Measurements from ENCODE around the gene ZFPL1.

ZFPL1 gene

DNA sequence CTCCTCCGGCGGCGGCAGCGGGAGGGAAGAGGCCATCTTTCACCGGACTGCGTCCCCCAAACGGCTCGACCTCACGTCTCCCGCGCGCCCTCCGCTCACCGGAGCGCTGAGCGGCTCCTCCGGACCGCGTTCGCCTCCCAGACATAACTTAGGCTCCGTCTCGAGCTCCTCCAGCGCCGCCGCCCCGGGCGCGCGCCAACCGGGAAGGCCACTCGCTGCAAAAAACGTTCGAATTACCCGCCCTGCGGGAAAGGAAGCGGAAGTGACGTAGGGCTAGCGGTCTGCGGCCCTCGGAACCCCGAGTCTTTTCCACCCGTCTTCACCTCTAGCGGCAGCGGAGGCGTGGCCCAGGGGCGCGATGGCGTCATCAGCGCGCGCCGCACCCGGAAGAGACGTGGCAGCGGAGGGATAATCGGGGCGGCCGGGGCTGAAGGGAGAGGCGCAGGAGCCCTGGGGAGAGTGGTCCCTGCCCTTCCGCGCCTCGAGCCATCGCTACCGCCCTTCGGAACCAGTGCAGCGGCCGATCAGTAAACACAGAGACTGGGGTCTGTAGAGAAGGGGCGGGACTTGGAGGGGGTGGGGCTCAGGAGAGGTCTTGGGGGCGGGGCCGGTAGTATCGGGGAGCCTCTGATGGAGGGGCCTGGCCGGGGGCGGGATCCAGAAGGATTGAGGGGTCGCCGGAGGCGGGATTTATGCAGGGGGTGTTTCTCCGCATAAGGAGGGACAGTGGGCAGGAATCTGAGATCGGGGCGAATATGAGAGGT, at the start of gene ZFPL1, which contains the start of gene CDCA5:
ZFPL1 (plus strand) TSS at position 389 of the 764 bp plus-strand sequence. CDS start 477 bp downstream, outside the sequence.
CDCA5 (minus strand) TSS at position 207 of the 764 bp plus-strand sequence; CDS start at position 145, 62 bp downstream.
- peak; percentile 95 for DNase-seq

DNA sequence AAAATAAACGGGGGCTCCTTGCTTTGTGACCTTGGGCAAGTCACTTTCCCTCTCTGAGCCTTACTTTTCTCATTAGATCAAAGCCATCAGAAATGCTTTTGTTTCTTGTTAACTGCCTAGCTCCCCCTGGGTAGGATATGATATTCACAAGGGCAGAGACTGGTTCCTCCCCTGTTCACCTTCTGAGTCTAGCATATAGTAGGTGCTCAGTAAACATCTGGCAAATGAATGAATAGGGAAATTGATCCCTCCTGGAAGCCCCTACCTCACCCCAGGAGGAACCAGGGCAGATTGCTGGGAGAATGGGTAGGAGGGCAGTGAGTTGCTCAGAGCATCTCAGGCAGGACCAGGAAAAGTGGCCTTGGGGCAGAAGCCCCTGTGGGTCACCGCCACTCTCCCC, 49.6 kb upstream of the ZFPL1 start:
- no peak for DNase-seq

DNA sequence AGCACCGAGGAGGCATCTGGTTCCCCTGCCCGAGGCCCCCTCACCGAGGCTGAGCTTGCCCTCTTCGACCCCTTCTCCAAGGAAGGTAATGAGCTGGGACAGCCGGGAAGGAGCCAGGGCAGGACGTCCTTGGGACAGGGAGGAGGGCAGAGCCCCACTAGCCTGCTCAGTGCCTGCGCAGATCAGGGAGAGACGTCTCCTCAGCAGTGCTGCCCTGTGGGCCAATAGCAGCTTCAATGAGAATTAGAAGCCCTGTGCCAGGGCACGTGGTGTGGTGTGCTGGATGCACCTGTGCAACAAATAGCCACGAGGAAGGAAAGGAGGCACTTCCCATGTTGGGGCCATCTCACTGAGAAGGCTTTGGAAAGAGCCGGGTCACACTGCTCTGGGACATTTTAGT, 48.4 kb upstream of the ZFPL1 start:
- no peak for DNase-seq

- no peak for DNase-seq
Measured at GRCh38 chr11:65036931-65037330, 47.1 kb upstream of the ZFPL1 start.

DNA sequence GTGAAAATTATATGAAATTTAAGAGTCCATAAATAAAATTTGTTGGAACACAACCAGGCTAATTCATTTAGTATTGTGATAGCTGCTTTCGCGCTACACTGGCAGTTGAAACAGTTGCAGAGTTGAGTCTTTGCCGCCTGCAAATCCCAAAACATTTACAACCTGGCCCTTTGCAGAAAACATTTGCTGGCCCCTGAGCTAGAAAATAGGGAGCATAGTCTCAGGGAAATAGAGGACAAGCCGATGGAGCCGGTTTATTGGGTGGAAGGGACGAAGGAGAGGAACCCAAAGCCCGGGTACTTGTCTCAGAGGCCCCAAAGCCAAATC, 43.5 kb upstream of the ZFPL1 start:
- no peak for DNase-seq

DNA sequence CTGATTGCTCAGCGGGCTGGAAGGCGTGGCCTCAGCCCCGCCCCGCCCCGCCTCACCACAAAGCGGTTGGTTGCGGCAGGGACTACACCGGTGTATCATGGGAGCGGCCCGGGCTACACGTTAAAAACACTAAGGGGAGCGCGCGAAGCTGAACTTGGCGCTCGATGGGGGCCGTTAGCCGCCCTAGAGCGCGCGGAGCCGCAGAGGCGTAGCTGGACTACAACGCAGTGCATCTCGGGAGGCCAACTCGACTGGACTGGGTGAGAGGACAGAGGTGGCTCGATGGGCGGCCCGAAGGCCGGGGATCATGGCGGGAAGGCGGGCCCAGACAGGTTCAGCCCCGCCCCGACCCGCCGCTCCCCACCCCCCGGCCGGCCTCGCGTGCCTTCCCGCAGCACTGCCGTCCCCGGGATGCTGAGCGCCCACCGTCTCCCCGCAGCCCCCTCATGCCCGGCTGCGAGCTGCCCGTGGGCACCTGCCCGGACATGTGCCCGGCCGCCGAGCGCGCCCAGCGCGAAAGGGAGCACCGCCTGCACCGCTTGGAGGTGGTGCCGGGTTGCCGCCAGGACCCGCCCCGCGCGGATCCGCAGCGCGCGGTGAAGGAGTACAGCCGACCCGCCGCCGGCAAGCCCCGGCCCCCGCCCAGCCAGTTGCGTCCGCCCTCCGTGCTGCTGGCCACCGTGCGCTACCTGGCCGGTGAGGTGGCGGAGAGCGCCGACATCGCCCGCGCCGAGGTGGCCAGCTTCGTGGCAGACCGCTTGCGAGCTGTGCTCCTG, 43.0 kb upstream of the ZFPL1 start, which contains the start of gene SAC3D1:
SAC3D1 (plus strand) TSS at position 364 of the 776 bp plus-strand sequence; CDS start at position 447, 83 bp downstream.
- DNase-seq: peak; percentile 86

DNA sequence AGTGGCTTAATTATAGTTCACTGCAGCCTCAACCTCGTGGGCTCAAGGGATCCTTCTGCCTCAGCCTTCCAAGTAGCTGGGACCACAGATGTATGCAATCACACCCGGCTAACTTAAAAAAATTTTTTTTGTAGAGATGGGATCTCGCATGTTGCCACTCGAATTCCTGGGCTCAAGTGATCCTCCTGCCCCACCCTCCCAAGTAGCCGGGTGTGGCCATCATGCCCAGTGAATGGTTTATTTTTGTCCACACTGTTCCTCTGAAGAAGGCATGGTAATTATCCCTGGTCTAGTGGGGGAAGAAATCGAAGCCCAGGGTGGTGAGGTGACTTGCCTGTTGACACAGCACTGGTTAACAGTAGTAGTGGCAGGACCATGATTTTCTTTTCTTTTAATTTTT, 41.1 kb upstream of the ZFPL1 start:
- no peak for DNase-seq

DNA sequence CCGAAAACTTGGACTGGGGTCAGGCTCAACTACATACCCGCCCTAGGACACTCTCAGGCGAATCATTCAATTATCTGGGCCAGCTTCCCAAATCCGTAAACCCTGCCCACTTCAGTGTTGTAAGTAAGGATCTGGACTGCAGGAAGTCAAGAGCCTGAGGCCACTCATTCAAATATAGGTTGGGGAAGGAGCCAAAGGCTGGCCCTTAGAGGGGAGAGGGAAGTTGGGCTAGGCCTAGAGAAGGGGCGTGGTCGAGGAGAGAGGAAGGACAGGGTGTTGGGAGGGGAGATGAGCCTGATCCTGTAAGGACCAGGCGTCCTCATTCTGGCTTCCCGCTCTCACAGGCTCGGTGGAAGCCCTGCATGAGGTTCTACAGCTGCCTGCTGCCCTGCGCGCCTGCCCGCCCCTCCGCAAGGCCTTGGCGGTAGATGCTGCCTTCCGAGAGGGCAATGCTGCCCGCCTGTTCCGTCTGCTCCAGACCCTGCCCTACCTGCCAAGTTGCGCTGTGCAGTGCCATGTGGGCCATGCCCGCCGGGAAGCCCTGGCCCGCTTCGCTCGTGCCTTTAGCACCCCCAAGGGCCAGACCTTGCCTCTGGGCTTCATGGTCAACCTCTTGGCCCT, 40.0 kb upstream of the ZFPL1 start:
- DNase-seq: no peak

DNA sequence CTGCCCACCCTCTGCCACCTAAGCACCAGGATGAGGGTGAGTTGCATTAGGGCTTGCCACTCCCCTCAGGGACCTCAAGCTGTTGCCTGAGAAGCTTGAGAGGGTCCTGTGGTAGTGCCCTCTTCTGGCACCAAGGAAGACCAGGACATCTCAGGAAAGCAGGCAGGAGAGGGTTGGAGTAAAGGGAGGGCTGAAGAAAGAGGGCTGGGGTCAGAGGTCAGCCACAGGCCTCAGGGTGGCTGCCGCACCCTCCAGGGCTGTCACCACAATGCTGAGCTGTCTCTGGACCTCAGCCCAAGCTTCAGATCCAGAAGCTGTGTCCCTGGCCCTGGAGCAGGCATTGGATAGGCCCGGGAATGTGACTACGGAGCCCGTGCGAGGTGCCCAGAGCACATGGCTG, 39.0 kb upstream of the ZFPL1 start:
- no peak for DNase-seq

DNA sequence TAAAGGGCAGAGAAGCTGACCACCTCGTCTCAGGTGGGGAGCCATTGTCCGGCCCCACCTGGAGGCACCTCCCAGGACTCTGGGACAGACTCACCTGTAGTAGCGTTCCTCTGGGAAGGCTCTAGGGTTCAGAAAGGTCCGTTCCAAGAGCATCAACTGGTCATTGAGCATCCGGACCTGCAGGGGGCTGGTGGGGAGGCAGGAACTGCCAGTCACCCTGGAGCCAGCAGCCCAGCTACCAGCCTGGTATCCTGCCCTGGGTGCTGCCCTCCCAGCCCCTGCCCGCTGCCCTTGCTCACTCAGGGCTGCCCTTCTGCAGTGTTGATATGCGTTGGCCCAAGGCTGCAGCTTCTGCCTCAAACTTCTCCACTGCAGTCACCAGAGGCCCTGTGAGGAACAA, 38.3 kb upstream of the ZFPL1 start:
- no peak for DNase-seq

GRCh38 chr11:65047581-65048422, 36.2 kb upstream of the ZFPL1 start:
- DNase-seq: peak; percentile 34

DNA sequence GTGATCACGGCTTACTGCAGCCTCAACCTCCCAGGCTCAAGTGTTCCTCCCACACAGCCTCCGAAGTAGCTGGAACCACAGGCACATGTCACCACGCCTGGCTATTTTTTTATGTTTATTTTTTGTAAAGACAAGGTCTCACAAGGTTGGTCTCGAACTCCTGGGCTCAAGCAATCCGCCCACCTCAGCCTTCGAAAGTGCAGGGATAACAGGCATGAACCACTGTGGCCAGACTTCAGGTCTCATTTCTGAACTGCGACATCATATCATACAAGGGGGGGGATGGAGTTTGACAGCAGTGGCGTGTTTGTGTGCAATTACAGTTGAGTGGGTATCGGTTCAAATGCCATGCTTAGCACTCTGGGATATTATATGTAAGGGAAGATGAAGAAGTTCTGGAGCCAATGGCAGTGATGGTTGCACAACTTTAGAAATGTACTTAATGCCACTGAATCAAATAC, 32.6 kb upstream of the ZFPL1 start:
- no peak for DNase-seq

DNA sequence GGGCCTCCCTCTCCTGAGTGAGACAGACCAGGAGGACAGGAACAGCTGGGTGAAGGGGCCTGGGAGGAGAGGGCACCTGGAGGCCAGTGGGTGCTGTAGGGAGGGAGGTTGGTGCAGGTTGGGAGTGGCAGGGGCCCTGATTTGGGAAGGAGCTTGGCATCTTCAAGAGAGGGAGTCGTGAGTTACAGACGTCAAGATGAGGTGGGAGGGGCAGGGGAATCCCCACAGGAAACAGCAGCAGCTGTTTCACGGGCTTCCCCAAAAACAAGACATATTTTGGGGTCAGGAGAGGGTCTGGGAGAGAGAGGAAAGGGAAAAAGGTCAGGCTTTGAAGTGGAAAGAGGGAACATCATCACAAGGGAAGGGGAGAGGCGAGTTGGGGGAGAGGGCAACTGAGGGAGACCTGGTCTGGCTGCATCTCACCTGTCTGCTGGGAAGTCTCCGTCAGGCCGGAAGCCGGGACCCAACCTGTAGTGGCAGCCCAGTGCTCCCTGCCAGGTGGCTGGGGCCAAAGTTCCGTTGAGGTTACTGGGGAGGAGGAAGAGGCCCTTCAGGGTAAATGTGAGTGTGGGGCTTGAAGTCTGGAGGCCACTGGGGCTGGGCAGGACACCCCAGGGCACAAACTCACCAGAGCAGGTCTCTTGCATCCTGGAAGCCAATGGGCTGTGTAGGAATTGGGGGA, 30.1 kb upstream of the ZFPL1 start:
- no peak for DNase-seq

- no peak for DNase-seq
Measured at GRCh38 chr11:65055538-65055937, 28.5 kb upstream of the ZFPL1 start.

DNA sequence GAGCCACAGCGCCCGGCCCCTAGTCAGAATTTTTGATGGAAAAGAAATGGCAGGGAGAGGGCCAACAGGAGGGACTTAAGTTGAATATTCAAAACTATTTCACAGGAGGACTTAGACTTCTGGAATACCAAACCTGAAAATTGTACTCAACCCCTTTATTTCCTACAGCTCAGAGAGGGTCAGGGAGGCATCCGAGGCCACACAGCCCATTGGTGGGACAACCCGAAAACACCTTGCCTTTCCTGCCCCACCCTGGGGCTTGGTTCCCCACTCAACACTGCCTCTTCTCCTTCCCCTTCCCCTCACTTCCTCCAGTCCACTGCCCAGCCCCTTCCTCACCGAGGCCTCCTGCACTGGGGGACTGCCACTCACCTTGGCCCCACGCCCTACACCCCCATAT, 27.0 kb upstream of the ZFPL1 start:
- DNase-seq: no peak

- DNase-seq: no peak
Measured at GRCh38 chr11:65057526-65057925, 26.5 kb upstream of the ZFPL1 start.

DNA sequence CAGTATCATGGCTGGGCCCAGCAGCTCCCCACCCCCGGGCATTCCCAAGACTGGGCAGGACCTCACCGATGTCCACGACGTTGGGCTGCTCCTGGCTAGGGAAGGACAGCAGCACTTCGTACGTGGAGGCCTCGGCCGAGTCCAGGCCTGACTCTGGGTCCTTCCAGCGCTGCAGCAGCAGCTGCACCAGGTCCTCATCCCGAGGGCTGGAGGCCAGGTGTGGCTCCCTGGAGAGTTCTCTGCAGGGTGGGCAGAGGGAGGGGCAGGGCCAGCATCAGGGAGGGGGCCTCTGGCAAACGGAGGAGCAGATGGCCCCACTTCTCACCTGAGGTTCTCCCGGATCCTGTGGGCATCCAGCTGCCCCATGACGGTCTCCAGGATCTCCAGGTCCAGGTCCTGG, 26.0 kb upstream of the ZFPL1 start:
- no peak for DNase-seq

GRCh38 chr11:65058419-65059054, 25.5 kb upstream of the ZFPL1 start, which contains the start of gene NAALADL1:
Gene NAALADL1, minus strand, starts transcription at chr11:65058553. Its CDS starts 32 bp downstream, at chr11:65058521.
- no peak for DNase-seq

GRCh38 chr11:65059523-65059922, 24.5 kb upstream of the ZFPL1 start:
- DNase-seq: no peak

- DNase-seq: no peak
Measured at GRCh38 chr11:65059959-65060824, 23.8 kb upstream of the ZFPL1 start.

Data from activated naive CD4-positive, alpha-beta T cell treated with anti-CD3 and anti-CD28 coated beads, Interleukin-2, amount 50 U/mL, for 16 hours (primary cell).